Hepatocyte (in vitro differentiated cells): ENCODE results near the gene PDZD4.

Experiments
- CTCF ChIP-seq: fragments of 200-600 bp; sonication (generic); IDR thresholded peaks from 2 replicates; pipeline ENCODE4 v1.5.1; 2016; ENCODE audit warnings: antibody characterized with exemption, mild to moderate bottlenecking; ENCODE audit not compliant: poor library complexity
- EZH2 ChIP-seq: fragments of 200-600 bp; sonication (generic); IDR thresholded peaks from 2 replicates; pipeline ENCODE4 v1.6.1; 2016; ENCODE audit warnings: antibody characterized with exemption, mild to moderate bottlenecking, borderline replicate concordance
- EZH2phosphoT487 ChIP-seq: fragments of 200-600 bp; sonication (generic); IDR thresholded peaks from one replicate; pipeline ENCODE4 v1.6.1; 2018; ENCODE audit warnings: antibody characterized with exemption, mild to moderate bottlenecking, low read depth, moderate library complexity; ENCODE audit not compliant: unreplicated experiment, severe bottlenecking

GRCh38 chrX:153827016-153827415 is 3.3 kb downstream of the PDZD4 start:
- TF ChIP-seq EZH2phosphoT487 (no peak), CTCF (no peak), EZH2 (no peak)
